Keratinocyte (primary cell): ENCODE measurements around the gene GLCE. TPM values are rescaled to one million over a fixed set of nuclear protein-coding genes. Genes with fewer than 3 reads are reported as not detected.

Source experiments
- DNase-seq: peaks from one replicate; pipeline ENCODE4 v3.0.0-alpha.2; 2011; ENCODE audit warnings: low read depth, missing footprints, low spot score
- FAIRE-seq: peaks from 2 replicates; lab custom pipeline; 2011; peaks lifted over from hg19 to GRCh38; lab: Jason Lieb, UNC
- H2AFZ ChIP-seq: 2 replicates; pipeline ENCODE4 v1.6.0; 2012; ENCODE audit warnings: low read length, control low read depth, inconsistent platforms; ENCODE audit not compliant: control insufficient read depth
- H3K27ac ChIP-seq: 2 replicates; pipeline ENCODE4 v1.5.1; 2011; ENCODE audit warnings: low read length; ENCODE audit not compliant: control insufficient read depth, insufficient read depth
- H3K27me3 ChIP-seq: 3 replicates; pipeline ENCODE4 v1.6.0; 2011; ENCODE audit warnings: low read length; ENCODE audit not compliant: control insufficient read depth, insufficient read depth; ENCODE audit errors: extremely low read depth
- H3K36me3 ChIP-seq, 2 experiments: 2 replicates in 1 of 2; 3 replicates in 1 of 2; pipeline ENCODE4 v1.5.1; 2011; ENCODE audit warnings: low read length in 2 of 2, mild to moderate bottlenecking in 1 of 2; ENCODE audit not compliant: control insufficient read depth in 2 of 2, insufficient read depth in 2 of 2; ENCODE audit errors: extremely low read depth in 1 of 2
- H3K4me1 ChIP-seq: 3 replicates; pipeline ENCODE4 v1.5.1; 2011; ENCODE audit warnings: low read length; ENCODE audit not compliant: control insufficient read depth, insufficient read depth; ENCODE audit errors: extremely low read depth
- H3K4me2 ChIP-seq: 3 replicates; pipeline ENCODE4 v1.6.0; 2011; ENCODE audit warnings: low read depth, low read length; ENCODE audit not compliant: control insufficient read depth, insufficient read depth; ENCODE audit errors: extremely low read depth
- H3K4me3 ChIP-seq, 3 experiments: fragments of 200-600 bp in 1 of 3; sonication (generic) in 1 of 3; 2 replicates in 2 of 3; 3 replicates in 1 of 3; pipeline ENCODE4 v1.5.1; 2011 to 2016; ENCODE audit warnings: low read length in 3 of 3, mild to moderate bottlenecking in 3 of 3, control low read depth in 2 of 3, inconsistent platforms in 1 of 3, low read depth in 1 of 3, mixed read lengths in 1 of 3, mixed run types in 1 of 3, moderate library complexity in 1 of 3; ENCODE audit not compliant: control insufficient read depth in 2 of 3, insufficient read depth in 2 of 3; ENCODE audit errors: extremely low read depth in 1 of 3
- H3K79me2 ChIP-seq: 2 replicates; pipeline ENCODE4 v1.6.0; 2012; ENCODE audit warnings: low read length; ENCODE audit not compliant: control insufficient read depth, insufficient read depth
- H3K9ac ChIP-seq: 3 replicates; pipeline ENCODE4 v1.6.0; 2011; ENCODE audit warnings: low read length; ENCODE audit not compliant: control insufficient read depth, insufficient read depth; ENCODE audit errors: extremely low read depth
- H3K9me1 ChIP-seq: 3 replicates; pipeline ENCODE4 v1.6.0; 2011; ENCODE audit warnings: low read length; ENCODE audit not compliant: control insufficient read depth, insufficient read depth; ENCODE audit errors: extremely low read depth
- H3K9me3 ChIP-seq: 2 replicates; pipeline ENCODE4 v1.5.1; 2012; ENCODE audit warnings: low read depth, low read length; ENCODE audit not compliant: control insufficient read depth
- H4K20me1 ChIP-seq: 3 replicates; pipeline ENCODE4 v1.6.0; 2011; ENCODE audit warnings: low read length; ENCODE audit not compliant: control insufficient read depth, insufficient read depth; ENCODE audit errors: extremely low read depth
- CTCF ChIP-seq, 3 experiments: IDR thresholded peaks in 1 of 3; conservative IDR thresholded peaks in 1 of 3; optimal IDR thresholded peaks in 1 of 3; 2 replicates in 2 of 3; 3 replicates in 1 of 3; pipeline versions ENCODE3 to v1.5.1; 2011; ENCODE audit warnings: low read length in 3 of 3, mild to moderate bottlenecking in 3 of 3, moderate library complexity in 2 of 3, control low read depth in 1 of 3, inconsistent platforms in 1 of 3; ENCODE audit not compliant: insufficient read depth in 2 of 3; ENCODE audit errors: extremely low read depth in 1 of 3
- EZH2 ChIP-seq: IDR thresholded peaks from one replicate; pipeline ENCODE4 v1.6.1; 2012; ENCODE audit warnings: inconsistent platforms, mild to moderate bottlenecking, low read length, moderate library complexity
- dilution Hi-C: fragments of 300-500 bp; cut with MboI; formaldehyde crosslinking; loops from one replicate; pipeline ENCODE4 v1.7.0; 2020; ENCODE audit warnings: low sequenced_read_pairs; ENCODE audit not compliant: extremely low pct_ligation_motif_present
- polyA plus RNA-seq, 5 experiments: library from polyadenylated mRNA; depleted of rRNA in 3 of 5; stranded (reverse) in 3 of 5; stranded (forward) in 1 of 5; unstranded in 1 of 5; fragments of >200 nt; gene quantifications; 1 replicate in 1 of 5; 2 replicates in 3 of 5; 3 replicates in 1 of 5; pipeline versions ENCODE4 v1.2.1 to v1.2.3, GENCODE V29; 2011 to 2012; ENCODE audit warnings: missing spikeins in 2 of 5, low read depth in 1 of 5, low replicate concordance in 1 of 5

GLCE gene
- polyA plus RNA-seq, 1 donor (not counting 4 experiments of a cell fraction or from before 2014, with no cell fraction given) = 16.3 TPM

- Histone ChIP-seq H3K27ac (no peak overlapping the region), H3K27me3 (no peaks in the 10 kb centered on the region), H3K79me2 (no peaks in the 10 kb centered on the region), H4K20me1 (no peaks in the 10 kb centered on the region), H3K4me3 (no peak overlapping the region), H3K9ac (no peak overlapping the region), H3K9me3 (no peaks in the 10 kb centered on the region), H3K9me1 (no peaks in the 10 kb centered on the region), H2AFZ (no peak overlapping the region), H3K36me3 (no peaks in the 10 kb centered on the region), H3K4me2 (no peak overlapping the region), H3K4me1 (peaks cover 12% of the 10 kb centered on the region)
- TF ChIP-seq EZH2 (no peak), CTCF (optimal IDR thresholded peaks at IDR 0.05 in 1 of 3, IDR thresholded peaks at IDR 0.05 in 1 of 3, conservative IDR thresholded peaks at IDR 0.05 in 1 of 3; ENCODE audit: extremely low read depth in 1 of 3, insufficient read depth in 2 of 3, low read length in 3 of 3) (no peak)
- DNase-seq = no peak
- no peak for FAIRE-seq
- dilution Hi-C loops = no loop called here
Observed at GRCh38 chr15:69288011-69288410, 127.6 kb downstream of the GLCE start.

GRCh38 chr15:69288531-69289341 lies 128.3 kb downstream of the GLCE start:
- dilution Hi-C loops = no loop called here

More at GRCh38 chr15:69288531-69289341, 128.3 kb downstream of the GLCE start:
- Histone ChIP-seq H3K9me3 (no peaks in the 10 kb centered on the region), H3K9me1 (no peaks in the 10 kb centered on the region), H3K4me2 (peak overlapping the region; percentile 62), H3K4me3 (no peak overlapping the region), H3K36me3 (no peaks in the 10 kb centered on the region), H3K9ac (no peak overlapping the region), H3K27me3 (peaks cover under 1% of the 10 kb centered on the region), H3K79me2 (no peaks in the 10 kb centered on the region), H4K20me1 (no peaks in the 10 kb centered on the region), H3K4me1 (peaks cover 12% of the 10 kb centered on the region), H2AFZ (peak overlapping the region; percentile 50), H3K27ac (no peak overlapping the region)
- FAIRE-seq (no peak), DNase-seq (no peak)
- TF ChIP-seq EZH2 (no peak), CTCF (optimal IDR thresholded peaks at IDR 0.05 in 1 of 3, IDR thresholded peaks at IDR 0.05 in 1 of 3, conservative IDR thresholded peaks at IDR 0.05 in 1 of 3; ENCODE audit: extremely low read depth in 1 of 3, insufficient read depth in 2 of 3, low read length in 3 of 3) (no peak)
